ENCODE results near the gene MICOS13. TPM values are rescaled to one million over a fixed set of nuclear protein-coding genes. Genes with fewer than 3 reads are reported as not detected.

MICOS13 gene
- total RNA-seq, 1 donor from 2014 or later: 83.2 TPM

DNA sequence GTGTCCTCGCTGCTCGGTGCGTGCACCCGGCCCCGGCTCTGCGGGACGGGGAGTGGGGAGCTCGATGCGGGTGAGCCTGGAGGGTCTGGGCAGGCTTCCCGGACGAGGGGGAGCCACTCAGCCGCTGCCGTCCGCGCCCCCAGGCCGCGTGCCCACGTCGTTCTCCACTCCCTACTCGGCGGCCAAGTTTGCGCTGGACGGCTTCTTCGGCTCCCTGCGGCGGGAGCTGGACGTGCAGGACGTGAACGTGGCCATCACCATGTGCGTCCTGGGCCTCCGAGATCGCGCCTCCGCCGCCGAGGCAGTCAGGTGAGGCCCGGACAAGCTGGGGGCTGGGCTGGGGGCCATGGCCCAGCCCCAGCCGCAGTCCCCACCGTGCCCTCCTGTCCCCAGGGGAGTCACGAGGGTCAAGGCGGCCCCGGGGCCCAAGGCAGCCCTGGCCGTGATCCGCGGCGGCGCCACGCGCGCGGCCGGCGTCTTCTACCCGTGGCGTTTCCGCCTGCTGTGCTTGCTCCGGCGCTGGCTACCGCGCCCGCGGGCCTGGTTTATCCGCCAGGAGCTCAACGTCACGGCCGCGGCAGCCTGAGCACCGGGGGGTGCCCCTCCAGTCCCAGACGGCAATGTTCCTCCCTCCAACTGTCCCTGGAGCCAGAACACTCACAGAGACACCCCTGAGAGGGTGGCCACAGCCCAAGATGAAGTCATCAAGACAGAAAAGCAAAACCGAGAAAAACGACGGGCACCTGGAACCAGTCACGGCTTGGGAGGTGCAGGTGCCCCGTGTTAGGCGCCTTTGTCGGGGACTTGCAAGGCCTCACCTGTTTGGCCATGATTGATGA is 7.3 kb upstream of the MICOS13 start:
- intact Hi-C loops (cut with DNase I): loop anchor here (5.0 kb wide), 1 partner anchor 65 kb away; the partner anchor contains the start of genes SAFB and SAFB2
- no peaks in the 10 kb centered on the region for H3K27me3 ChIP-seq
- DNase-seq (ENCODE audit: extremely low spot score in 2 of 2): no peak
- peaks cover 31% of the 10 kb centered on the region for H3K4me1 ChIP-seq
- peak overlapping the region; percentile 67 for H3K27ac ChIP-seq
- H3K36me3 ChIP-seq: peaks cover 0 to 4% of the 10 kb centered on the region in 2 donors
- TF ChIP-seq POLR2A (IDR thresholded peaks at IDR 0.05): no peak
- TF ChIP-seq, protein P1, sequence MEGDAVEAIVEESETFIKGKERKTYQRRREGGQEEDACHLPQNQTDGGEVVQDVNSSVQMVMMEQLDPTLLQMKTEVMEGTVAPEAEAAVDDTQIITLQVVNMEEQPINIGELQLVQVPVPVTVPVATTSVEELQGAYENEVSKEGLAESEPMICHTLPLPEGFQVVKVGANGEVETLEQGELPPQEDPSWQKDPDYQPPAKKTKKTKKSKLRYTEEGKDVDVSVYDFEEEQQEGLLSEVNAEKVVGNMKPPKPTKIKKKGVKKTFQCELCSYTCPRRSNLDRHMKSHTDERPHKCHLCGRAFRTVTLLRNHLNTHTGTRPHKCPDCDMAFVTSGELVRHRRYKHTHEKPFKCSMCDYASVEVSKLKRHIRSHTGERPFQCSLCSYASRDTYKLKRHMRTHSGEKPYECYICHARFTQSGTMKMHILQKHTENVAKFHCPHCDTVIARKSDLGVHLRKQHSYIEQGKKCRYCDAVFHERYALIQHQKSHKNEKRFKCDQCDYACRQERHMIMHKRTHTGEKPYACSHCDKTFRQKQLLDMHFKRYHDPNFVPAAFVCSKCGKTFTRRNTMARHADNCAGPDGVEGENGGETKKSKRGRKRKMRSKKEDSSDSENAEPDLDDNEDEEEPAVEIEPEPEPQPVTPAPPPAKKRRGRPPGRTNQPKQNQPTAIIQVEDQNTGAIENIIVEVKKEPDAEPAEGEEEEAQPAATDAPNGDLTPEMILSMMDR (IDR thresholded peaks at IDR 0.05): peak in 1 of 3 experiments; percentile 5
- no peaks in the 10 kb centered on the region for H3K9me3 ChIP-seq
- H3K4me3 ChIP-seq: peak overlapping the region; percentile 56 to 59

DNA sequence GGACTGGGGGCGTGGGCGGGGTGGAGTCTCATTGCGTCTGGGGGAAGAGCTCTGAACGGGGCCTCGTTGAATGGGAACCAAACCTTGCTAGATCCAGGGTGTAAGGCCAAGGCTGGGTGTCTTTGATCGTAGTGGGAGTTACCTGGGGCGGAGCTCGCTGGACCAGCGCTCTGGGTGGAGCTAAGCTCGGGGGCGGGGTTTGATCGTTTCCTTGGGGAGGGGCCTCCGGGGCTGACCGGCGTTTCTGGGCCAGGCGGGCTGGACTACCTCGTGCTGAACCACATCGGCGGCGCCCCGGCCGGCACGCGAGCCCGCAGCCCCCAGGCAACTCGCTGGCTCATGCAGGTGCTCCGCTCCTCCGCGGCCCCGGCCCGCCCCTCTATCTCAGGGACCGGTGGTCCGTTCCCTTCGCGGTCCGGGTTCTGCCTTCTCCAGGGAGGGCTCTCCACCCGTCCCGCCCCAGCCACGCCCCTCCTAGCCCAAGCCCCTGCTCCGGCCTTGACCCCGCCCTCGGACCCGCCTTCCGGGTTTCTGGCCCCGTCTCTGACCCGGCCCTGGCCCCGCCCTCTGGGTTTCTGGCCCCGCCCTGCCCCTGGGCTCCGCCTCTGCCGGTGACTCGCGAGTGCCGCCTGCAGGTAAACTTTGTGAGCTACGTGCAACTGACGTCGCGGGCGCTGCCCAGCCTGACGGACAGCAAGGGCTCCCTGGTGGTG is 6.5 kb upstream of the MICOS13 start:
- no peaks in the 10 kb centered on the region for H3K9me3 ChIP-seq
- no peak for DNase-seq (ENCODE audit: extremely low spot score in 2 of 2)
- intact Hi-C loops (cut with DNase I): loop anchor here (5.0 kb wide), 1 partner anchor 65 kb away; the partner anchor contains the start of genes SAFB and SAFB2
- peak in 1 of 2 donors; percentile 10 for TF ChIP-seq POLR2A (IDR thresholded peaks at IDR 0.05)
- TF ChIP-seq POLR2AphosphoS5 (IDR thresholded peaks at IDR 0.05; ENCODE audit: insufficient read depth in 1 of 2, low read depth in 1 of 2): peak; percentile 29 to 71
- TF ChIP-seq, protein P1 (IDR thresholded peaks at IDR 0.05): peak; percentile 37 to 73 (median 50)
- H3K27me3 ChIP-seq: no peaks in the 10 kb centered on the region
- H3K27ac ChIP-seq: peak overlapping the region; percentile 67
- peaks cover 23% of the 10 kb centered on the region for H3K4me1 ChIP-seq
- H3K4me3 ChIP-seq: peak overlapping the region; percentile 56 to 59
- no peaks in the 10 kb centered on the region for H3K36me3 ChIP-seq

DNA sequence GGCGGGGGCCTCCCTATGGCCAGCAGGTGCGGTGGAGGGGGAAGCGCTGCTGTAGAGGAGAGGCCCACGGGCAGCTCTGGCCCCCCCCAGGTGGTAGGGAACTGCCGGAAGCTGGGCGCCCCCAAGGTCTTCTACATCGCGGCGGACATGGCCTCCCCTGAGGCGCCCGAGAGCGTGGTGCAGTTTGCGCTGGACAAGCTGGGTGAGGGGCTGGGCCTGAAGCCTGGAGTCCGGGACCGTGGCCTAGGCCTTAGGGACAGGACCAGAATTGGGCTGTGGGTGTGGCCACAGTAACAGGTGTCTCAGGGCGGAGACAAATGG is 6.0 kb upstream of the MICOS13 start:
- no peaks in the 10 kb centered on the region for H3K9me3 ChIP-seq
- H3K36me3 ChIP-seq: no peaks in the 10 kb centered on the region
- peaks cover 20% of the 10 kb centered on the region for H3K4me1 ChIP-seq
- no peak for TF ChIP-seq POLR2A (IDR thresholded peaks at IDR 0.05)
- TF ChIP-seq, protein P1 (IDR thresholded peaks at IDR 0.05): no peak
- no peak for TF ChIP-seq POLR2AphosphoS5 (IDR thresholded peaks at IDR 0.05; ENCODE audit: insufficient read depth in 1 of 2, low read depth in 1 of 2)
- intact Hi-C loops (cut with DNase I): loop anchor here (5.0 kb wide), 1 partner anchor 64 kb away; the partner anchor contains the start of genes SAFB and SAFB2
- peak overlapping the region; percentile 56 to 59 for H3K4me3 ChIP-seq
- H3K27me3 ChIP-seq: no peaks in the 10 kb centered on the region
- DNase-seq (ENCODE audit: extremely low spot score in 2 of 2): no peak
- peak overlapping the region; percentile 67 for H3K27ac ChIP-seq

DNA sequence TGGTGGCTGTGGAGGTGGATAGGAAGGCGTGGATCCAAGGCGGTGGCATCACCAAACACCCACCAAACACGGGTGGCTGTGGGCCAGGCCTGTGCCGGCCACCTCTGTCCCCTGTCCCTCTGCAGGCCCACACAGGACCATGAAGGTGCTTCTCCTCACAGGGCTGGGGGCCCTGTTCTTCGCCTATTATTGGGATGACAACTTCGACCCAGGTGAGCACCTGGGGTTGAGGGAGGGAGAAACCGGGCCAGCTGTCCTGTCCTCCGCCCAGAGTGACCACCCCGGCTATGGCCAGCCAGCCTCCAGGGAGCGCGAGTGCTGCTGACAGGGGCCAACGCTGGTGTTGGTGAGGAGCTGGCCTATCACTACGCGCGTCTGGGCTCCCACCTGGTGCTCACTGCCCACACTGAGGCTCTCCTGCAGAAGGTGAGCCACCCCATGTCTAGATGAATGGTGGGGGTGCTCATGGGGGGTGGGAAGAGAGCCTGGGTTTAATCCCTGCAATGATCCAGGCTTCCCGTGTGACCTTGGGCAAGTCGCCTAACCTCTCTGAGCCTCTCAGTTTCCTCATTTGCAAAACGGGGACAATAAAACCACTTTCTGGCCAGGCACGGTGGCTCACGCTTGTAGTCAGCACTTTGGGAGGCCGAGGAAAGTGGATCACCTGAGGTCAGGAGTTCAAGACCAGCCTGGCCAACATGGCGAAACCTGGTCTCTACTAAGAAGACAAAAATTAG is 4.5 kb upstream of the MICOS13 start:
- DNase-seq (ENCODE audit: extremely low spot score in 2 of 2): no peak
- intact Hi-C loops (cut with DNase I): loop anchor here (5.0 kb wide), 1 partner anchor 63 kb away; the partner anchor contains the start of genes SAFB and SAFB2
- no peak overlapping the region for H3K4me3 ChIP-seq
- no peaks in the 10 kb centered on the region for H3K27me3 ChIP-seq
- peaks cover 20% of the 10 kb centered on the region for H3K4me1 ChIP-seq
- H3K36me3 ChIP-seq: no peaks in the 10 kb centered on the region
- TF ChIP-seq POLR2A (IDR thresholded peaks at IDR 0.05) (no peak), POLR2AphosphoS5 (IDR thresholded peaks at IDR 0.05; ENCODE audit: insufficient read depth in 1 of 2, low read depth in 1 of 2) (no peak)
- TF ChIP-seq, protein P1 (IDR thresholded peaks at IDR 0.05): no peak
- no peaks in the 10 kb centered on the region for H3K9me3 ChIP-seq
- H3K27ac ChIP-seq: no peak overlapping the region
